WTC11 (cell line): ENCODE data around the gene SUMF1. TPM values are rescaled to one million over a fixed set of nuclear protein-coding genes. Genes with fewer than 3 reads are reported as not detected.

Experiments used
- ATAC-seq: fragments of 200-7000 bp; cut with Tn5 transposase; 2 replicates; pipeline ENCODE4 v1.10.0; 2021; ENCODE audit warnings: mild to moderate bottlenecking, moderate library complexity
- CTCF ChIA-PET: fragments of 300-600 bp; sonication (Branson Sonifier 250); formaldehyde crosslinking; loops from one replicate; lab custom pipeline; 2021; ENCODE audit warnings: antibody characterized with exemption; lab: Charles Lee
- POLR2A ChIA-PET: fragments of 350-600 bp; sonication (Branson Sonifier 250); formaldehyde crosslinking; loops from one replicate; lab custom pipeline; 2021; ENCODE audit warnings: antibody characterized with exemption; lab: Charles Lee
- DNase-seq: peaks from one replicate; pipeline ENCODE4 v3.0.0; 2021; ENCODE audit warnings: low spot score
- H3K27ac Mint-ChIP-seq: 2 replicates; pipeline ENCODE4 v1.8.0; 2021; ENCODE audit warnings: mixed read lengths
- H3K27me3 Mint-ChIP-seq: 2 replicates; pipeline ENCODE4 v1.8.0; 2021; ENCODE audit warnings: low read depth, mild to moderate bottlenecking, moderate library complexity, mixed read lengths
- H3K36me3 Mint-ChIP-seq: 2 replicates; pipeline ENCODE4 v1.8.0; 2021; ENCODE audit warnings: mixed read lengths
- H3K4me1 Mint-ChIP-seq: 2 replicates; pipeline ENCODE4 v1.8.0; 2022; ENCODE audit warnings: mixed read lengths
- H3K4me3 Mint-ChIP-seq: 2 replicates; pipeline ENCODE4 v1.8.0; 2021; ENCODE audit warnings: mild to moderate bottlenecking, moderate library complexity, mixed read lengths
- H3K9me3 Mint-ChIP-seq: 2 replicates; pipeline ENCODE4 v1.8.0; 2021; ENCODE audit warnings: mixed read lengths
- AFF4 ChIP-seq: sonication (generic); formaldehyde crosslinking; IDR thresholded peaks from 2 replicates; pipeline ENCODE4 v1.8.1; 2023; ENCODE audit warnings: mild to moderate bottlenecking, missing genetic modification reagents, borderline replicate concordance
- AR ChIP-seq: fragments of 250-450 bp; sonication (Bioruptor Pico); IDR thresholded peaks from 2 replicates; pipeline ENCODE4 v1.9.0; 2021; ENCODE audit warnings: mild to moderate bottlenecking
- ATF6 ChIP-seq: sonication (generic); formaldehyde crosslinking; IDR thresholded peaks from 2 replicates; pipeline ENCODE4 v1.8.1; 2023; ENCODE audit warnings: mild to moderate bottlenecking, missing genetic modification reagents
- E2F5 ChIP-seq: sonication (generic); formaldehyde crosslinking; IDR thresholded peaks from 2 replicates; pipeline ENCODE4 v1.8.1; 2022; ENCODE audit warnings: mild to moderate bottlenecking, moderate library complexity, missing genetic modification reagents
- FOXJ3 ChIP-seq: sonication (generic); formaldehyde crosslinking; IDR thresholded peaks from 2 replicates; pipeline ENCODE4 v1.9.0; 2021; ENCODE audit warnings: missing genetic modification reagents, mild to moderate bottlenecking, borderline replicate concordance
- FOXK1 ChIP-seq: sonication (generic); formaldehyde crosslinking; IDR thresholded peaks from 2 replicates; pipeline ENCODE4 v1.8.0; 2022; ENCODE audit warnings: mild to moderate bottlenecking, moderate library complexity, missing genetic modification reagents
- HMGXB4 ChIP-seq: sonication (generic); formaldehyde crosslinking; IDR thresholded peaks from 2 replicates; pipeline ENCODE4 v1.8.1; 2023; ENCODE audit warnings: mild to moderate bottlenecking, moderate library complexity, missing genetic modification reagents
- NR1H2 ChIP-seq: sonication (generic); formaldehyde crosslinking; IDR thresholded peaks from 2 replicates; pipeline ENCODE4 v1.9.0; 2021; ENCODE audit warnings: mild to moderate bottlenecking, moderate library complexity, missing genetic modification reagents
- OVOL2 ChIP-seq: fragments of 250-450 bp; sonication (Bioruptor Pico); IDR thresholded peaks from 2 replicates; pipeline ENCODE4 v1.9.0; 2021; ENCODE audit warnings: mild to moderate bottlenecking, borderline replicate concordance
- PREB ChIP-seq: sonication (generic); formaldehyde crosslinking; IDR thresholded peaks from 2 replicates; pipeline ENCODE4 v1.8.1; 2022; ENCODE audit warnings: mild to moderate bottlenecking, missing genetic modification reagents, moderate library complexity, borderline replicate concordance
- RORB ChIP-seq: fragments of 250-450 bp; sonication (Bioruptor Pico); IDR thresholded peaks from 2 replicates; pipeline ENCODE4 v1.9.0; 2021; ENCODE audit warnings: mild to moderate bottlenecking
- SP1 ChIP-seq: sonication (generic); formaldehyde crosslinking; conservative IDR thresholded peaks from 2 replicates; pipeline ENCODE4 v1.8.1; 2022; ENCODE audit warnings: missing genetic modification reagents
- TCF7 ChIP-seq: sonication (generic); formaldehyde crosslinking; IDR thresholded peaks from 2 replicates; pipeline ENCODE4 v1.8.0; 2022; ENCODE audit warnings: mild to moderate bottlenecking, low read depth, missing genetic modification reagents, moderate library complexity
- TP53 ChIP-seq: sonication (generic); formaldehyde crosslinking; IDR thresholded peaks from 2 replicates; pipeline ENCODE4 v1.8.1; 2023; ENCODE audit warnings: mild to moderate bottlenecking, missing genetic modification reagents
- ZNF121 ChIP-seq: sonication (generic); formaldehyde crosslinking; IDR thresholded peaks from 2 replicates; pipeline ENCODE4 v1.8.0; 2023; ENCODE audit warnings: missing genetic modification reagents
- ZNF232 ChIP-seq: sonication (generic); formaldehyde crosslinking; IDR thresholded peaks from 2 replicates; pipeline ENCODE4 v1.8.0; 2022; ENCODE audit warnings: mild to moderate bottlenecking, missing genetic modification reagents
- ZNF423 ChIP-seq: fragments of 250-450 bp; sonication (Bioruptor Pico); IDR thresholded peaks from 2 replicates; pipeline ENCODE4 v2.1.2; 2022; ENCODE audit warnings: mild to moderate bottlenecking, moderate library complexity
- total RNA-seq: library from RNA; stranded (reverse); gene quantifications from 3 replicates; pipeline ENCODE4 v1.2.3, GENCODE V29; 2021

Gene SUMF1
- total RNA-seq, 1 experiment from 2014 or later = 10.4 TPM

- TF ChIP-seq AR = no peak
Measured at GRCh38 chr3:4419386-4419785, 47.7 kb downstream of the SUMF1 start (continued).

- ChIA-PET POLR2A (no interaction called here), CTCF (no interaction called here)
- DNase-seq (no peak), ATAC-seq (no peak)
- no peak overlapping the region for H3K4me3 Mint-ChIP-seq
- TF ChIP-seq ATF6 (CRISPR knock-in tag) (no peak), PREB (CRISPR knock-in tag) (no peak), E2F5 (no peak), AFF4 (CRISPR knock-in tag) (no peak), ZNF423 (CRISPR knock-in tag) (no peak), SP1 (CRISPR knock-in tag) (no peak), RORB (CRISPR knock-in tag) (no peak), TCF7 (no peak), NR1H2 (CRISPR knock-in tag) (no peak), TP53 (CRISPR knock-in tag) (no peak), OVOL2 (CRISPR knock-in tag) (no peak), FOXJ3 (CRISPR knock-in tag) (no peak), ZNF232 (CRISPR knock-in tag) (no peak), FOXK1 (CRISPR knock-in tag) (no peak), ZNF121 (no peak), HMGXB4 (CRISPR knock-in tag) (no peak)
- H3K4me1 Mint-ChIP-seq = no peaks in the 10 kb centered on the region
- H3K9me3 Mint-ChIP-seq = no peaks in the 10 kb centered on the region
- H3K27ac Mint-ChIP-seq = no peak overlapping the region
- no peaks in the 10 kb centered on the region for H3K36me3 Mint-ChIP-seq
- H3K27me3 Mint-ChIP-seq = no peaks in the 10 kb centered on the region
Measured at GRCh38 chr3:4418156-4418555, 48.9 kb downstream of the SUMF1 start.
